Measurements from ENCODE around the gene SLMAP. TPM values are rescaled to one million over a fixed set of nuclear protein-coding genes. Genes with fewer than 3 reads are reported as not detected.
"Not testable (repeated sequence)": the region's sequence is repeated elsewhere in the genome, so short reads cannot be mapped to it uniquely, and the experiment has no call there.

Gene SLMAP
- total RNA-seq, 1 donor from 2014 or later = 43.2 TPM

- DNase-seq = no peak
These were observed 76.4 kb downstream of the SLMAP start for GRCh38 chr3:57832486-57832885.

- DNase-seq = no peak
These were observed 76.8 kb downstream of the SLMAP start for GRCh38 chr3:57832900-57833313.

GRCh38 chr3:57833763-57834162, 77.7 kb downstream of the SLMAP start:
- DNase-seq = no peak

- DNase-seq = no peak
These were observed 81.6 kb downstream of the SLMAP start for GRCh38 chr3:57837686-57838085.

GRCh38 chr3:57838627-57839026, 82.5 kb downstream of the SLMAP start:
- DNase-seq = no peak

- DNase-seq = no peak
These were observed 84.4 kb downstream of the SLMAP start for GRCh38 chr3:57840473-57840872.

GRCh38 chr3:57841818-57842217, 85.7 kb downstream of the SLMAP start:
- no peak for DNase-seq

- DNase-seq = no peak
These were observed 92.1 kb downstream of the SLMAP start for GRCh38 chr3:57848177-57848738.

- no peak for DNase-seq
These were observed 95.2 kb downstream of the SLMAP start for GRCh38 chr3:57851304-57851703.

- peak; percentile 52 for DNase-seq
These were observed 96.8 kb downstream of the SLMAP start for GRCh38 chr3:57852896-57853295.

GRCh38 chr3:57855281-57855680, 99.2 kb downstream of the SLMAP start:
- no peak for DNase-seq

GRCh38 chr3:57855943-57856342, 99.8 kb downstream of the SLMAP start:
- DNase-seq = no peak

- peak; percentile 51 for DNase-seq
These were observed 100.6 kb downstream of the SLMAP start for GRCh38 chr3:57856675-57857074.

GRCh38 chr3:57862894-57863293, 106.8 kb downstream of the SLMAP start:
- DNase-seq = no peak

- DNase-seq = no peak
These were observed 107.3 kb downstream of the SLMAP start for GRCh38 chr3:57863380-57863779.

GRCh38 chr3:57864853-57865252, 108.7 kb downstream of the SLMAP start:
- peak; percentile 60 for DNase-seq

GRCh38 chr3:57869110-57869509, 113.0 kb downstream of the SLMAP start:
- DNase-seq = not testable (repeated sequence)

GRCh38 chr3:57872606-57873005, 116.5 kb downstream of the SLMAP start:
- DNase-seq = no peak

- DNase-seq = no peak
These were observed 120.5 kb downstream of the SLMAP start for GRCh38 chr3:57876632-57877031.

GRCh38 chr3:57877116-57877515, 121.0 kb downstream of the SLMAP start:
- DNase-seq = no peak

GRCh38 chr3:57884436-57884835, 128.3 kb downstream of the SLMAP start:
- DNase-seq = not testable (repeated sequence)

- no peak for DNase-seq
These were observed 133.7 kb downstream of the SLMAP start for GRCh38 chr3:57889807-57890206.

GRCh38 chr3:57890874-57891273, 134.8 kb downstream of the SLMAP start:
- DNase-seq = no peak

- no peak for DNase-seq
These were observed 136.3 kb downstream of the SLMAP start for GRCh38 chr3:57892423-57892822.

GRCh38 chr3:57893156-57893555, 137.0 kb downstream of the SLMAP start:
- DNase-seq = no peak
